HepG2 (cell line): ENCODE measurements around the gene ZNF700.
A peak's percentile ranks its signal among the peaks of the same experiment; 100 is the strongest.

Experiments
- CTCF ChIP-seq: sonication (generic); formaldehyde crosslinking; IDR thresholded peaks from 2 replicates; pipeline ENCODE4 v1.5.0; 2020; ENCODE audit warnings: mild to moderate bottlenecking, missing genetic modification reagents, moderate library complexity
- E2F1 ChIP-seq: sonication (generic); formaldehyde crosslinking; IDR thresholded peaks from 2 replicates; pipeline ENCODE4 v1.5.0; 2020; ENCODE audit warnings: missing genetic modification reagents
- JUND ChIP-seq: sonication (generic); formaldehyde crosslinking; IDR thresholded peaks from 2 replicates; pipeline ENCODE4 v1.8.0; 2022; ENCODE audit warnings: mild to moderate bottlenecking, missing genetic modification reagents
- POLR2A ChIP-seq, 2 experiments: IDR thresholded peaks; 2 replicates each; pipeline ENCODE4 v1.6.1; 2011; ENCODE audit warnings: low read depth in 2 of 2, low read length in 2 of 2, mild to moderate bottlenecking in 1 of 2, moderate library complexity in 1 of 2; ENCODE audit not compliant: insufficient read depth in 1 of 2
- POLR2AphosphoS5 ChIP-seq: IDR thresholded peaks from 2 replicates; pipeline ENCODE4 v1.6.1; 2012; ENCODE audit warnings: low read depth, low read length
- SOX13 ChIP-seq, 3 experiments: fragments of 450-650 bp in 1 of 3; sonication (generic) in 1 of 3; formaldehyde crosslinking in 1 of 3; IDR thresholded peaks in 2 of 3; conservative IDR thresholded peaks in 1 of 3; 2 replicates each; pipeline versions ENCODE4 v1.5.0 to v1.6.1; 2016 to 2020; ENCODE audit warnings: antibody characterized with exemption in 1 of 3, mild to moderate bottlenecking in 1 of 3, missing compliant biosample characterization in 1 of 3, missing genetic modification reagents in 1 of 3, moderate library complexity in 1 of 3
- TBX2 ChIP-seq: sonication (generic); formaldehyde crosslinking; IDR thresholded peaks from 2 replicates; pipeline ENCODE4 v1.5.0; 2020; ENCODE audit warnings: missing genetic modification reagents, mild to moderate bottlenecking, borderline replicate concordance
- ZBTB40 ChIP-seq, 2 experiments: fragments of 450-650 bp in 1 of 2; sonication (generic) in 1 of 2; formaldehyde crosslinking in 1 of 2; IDR thresholded peaks; 2 replicates each; pipeline versions ENCODE4 v1.6.1 to v1.8.0; 2016 to 2022; ENCODE audit warnings: antibody characterized with exemption in 1 of 2, mild to moderate bottlenecking in 1 of 2, missing genetic modification reagents in 1 of 2
- ZNF501 ChIP-seq: sonication (generic); formaldehyde crosslinking; IDR thresholded peaks from 2 replicates; pipeline ENCODE4 v1.5.1; 2020; ENCODE audit warnings: mild to moderate bottlenecking, moderate library complexity, missing genetic modification reagents
- ZNF891 ChIP-seq: sonication (generic); formaldehyde crosslinking; IDR thresholded peaks from 2 replicates; pipeline ENCODE4 v1.5.0; 2020; ENCODE audit warnings: mild to moderate bottlenecking, missing genetic modification reagents

- TF ChIP-seq POLR2A (IDR thresholded peaks at IDR 0.05; ENCODE audit: insufficient read depth in 1 of 2, low read depth in 2 of 2, low read length in 2 of 2) = no peak
- no peak for TF ChIP-seq ZNF891 (CRISPR knock-in tag)
- TF ChIP-seq E2F1 (CRISPR knock-in tag) = no peak
- no peak for TF ChIP-seq SOX13 (IDR thresholded peaks at IDR 0.05)
- no peak for TF ChIP-seq SOX13 (CRISPR knock-in tag; conservative IDR thresholded peaks at IDR 0.05 in 1 of 2, IDR thresholded peaks at IDR 0.05 in 1 of 2)
- no peak for TF ChIP-seq ZNF501
- no peak for TF ChIP-seq ZBTB40 (IDR thresholded peaks at IDR 0.05)
- TF ChIP-seq ZBTB40 (CRISPR knock-in tag; IDR thresholded peaks at IDR 0.05) = no peak
- TF ChIP-seq JUND (CRISPR knock-in tag) = no peak
- no peak for TF ChIP-seq POLR2AphosphoS5
- TF ChIP-seq TBX2 (CRISPR knock-in tag) = no peak
- peak; percentile 86 for TF ChIP-seq CTCF
Measured at GRCh38 chr19:11963566-11964355, 38.9 kb downstream of the ZNF700 start.
